ENCODE measurements around the gene JOSD2.
"Not testable (repeated sequence)": the region's sequence is repeated elsewhere in the genome, so short reads cannot be mapped to it uniquely, and the experiment has no call there.

JOSD2 gene

GRCh38 chr19:50475101-50475568 is 35.9 kb downstream of the JOSD2 start:
- no peak for DNase-seq

- DNase-seq = not testable (repeated sequence)
These were observed 37.7 kb downstream of the JOSD2 start for GRCh38 chr19:50473336-50473735.

GRCh38 chr19:50468818-50469217 is 42.2 kb downstream of the JOSD2 start:
- DNase-seq = no peak

- DNase-seq = no peak
These were observed 43.4 kb downstream of the JOSD2 start for GRCh38 chr19:50467566-50467965.

GRCh38 chr19:50466706-50467039 is 44.3 kb downstream of the JOSD2 start:
- DNase-seq = no peak

GRCh38 chr19:50465986-50466705 is 44.8 kb downstream of the JOSD2 start:
- DNase-seq = no peak

- DNase-seq = no peak
These were observed 46.0 kb downstream of the JOSD2 start for GRCh38 chr19:50465000-50465399.

- DNase-seq = no peak
These were observed 46.6 kb downstream of the JOSD2 start for GRCh38 chr19:50464348-50464747.

GRCh38 chr19:50462970-50463369 is 48.0 kb downstream of the JOSD2 start:
- no peak for DNase-seq

- DNase-seq = peak; percentile 72 to 75
These were observed 49.7 kb downstream of the JOSD2 start for GRCh38 chr19:50461066-50461875.

- peak in 1 of 2 donors; percentile 55 for DNase-seq
These were observed 50.7 kb downstream of the JOSD2 start for GRCh38 chr19:50460161-50460765.

GRCh38 chr19:50459638-50460037 is 51.4 kb downstream of the JOSD2 start:
- no peak for DNase-seq

- no peak for DNase-seq
These were observed 51.9 kb downstream of the JOSD2 start for GRCh38 chr19:50459067-50459456.

- DNase-seq = no peak
These were observed 52.5 kb downstream of the JOSD2 start for GRCh38 chr19:50458396-50459066.

GRCh38 chr19:50457300-50457699 is 53.7 kb downstream of the JOSD2 start:
- DNase-seq = no peak

Data from CD4-positive, alpha-beta T cell treated with Interferon alpha-2 for 1 hour (primary cell).